ENCODE measurements around the gene GPR35. TPM values are rescaled to one million over a fixed set of nuclear protein-coding genes. Genes with fewer than 3 reads are reported as not detected.
"Not testable (repeated sequence)": the region's sequence is repeated elsewhere in the genome, so short reads cannot be mapped to it uniquely, and the experiment has no call there.

GPR35 gene
- polyA plus RNA-seq, 1 experiment, result 0.06 TPM

DNA sequence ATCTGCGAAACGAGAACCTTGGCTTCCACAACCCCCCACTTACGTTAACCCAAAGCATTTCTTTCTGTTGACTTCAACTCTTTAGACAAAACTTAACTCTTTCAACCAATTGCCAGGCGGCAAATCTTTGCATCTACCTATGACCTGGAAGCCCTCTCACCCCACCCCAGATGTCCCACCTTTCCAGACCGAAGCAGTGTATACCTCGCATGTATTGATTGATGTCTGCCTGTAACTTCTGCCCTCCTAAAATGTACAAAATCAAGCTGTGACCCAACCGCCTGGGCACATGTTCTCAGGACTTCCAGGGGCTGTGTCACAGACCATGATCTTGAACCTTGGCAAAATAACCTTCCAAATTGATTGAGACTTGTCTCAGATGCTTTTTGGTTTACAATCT is 45.1 kb downstream of the GPR35 start:
- Histone ChIP-seq H3K9me3 (ENCODE audit: control insufficient read depth, insufficient read depth, low read length) (no peaks in the 10 kb centered on the region; the same call in 1 of the 2 replicates), H3K27me3 (ENCODE audit: control insufficient read depth, insufficient read depth, low read length) (peaks cover 22% of the 10 kb centered on the region), H3K27ac (ENCODE audit: low read depth, low read length) (no peak overlapping the region), H3K4me3 (ENCODE audit: low read depth, low read length) (no peak overlapping the region)
- TF ChIP-seq, protein P1, sequence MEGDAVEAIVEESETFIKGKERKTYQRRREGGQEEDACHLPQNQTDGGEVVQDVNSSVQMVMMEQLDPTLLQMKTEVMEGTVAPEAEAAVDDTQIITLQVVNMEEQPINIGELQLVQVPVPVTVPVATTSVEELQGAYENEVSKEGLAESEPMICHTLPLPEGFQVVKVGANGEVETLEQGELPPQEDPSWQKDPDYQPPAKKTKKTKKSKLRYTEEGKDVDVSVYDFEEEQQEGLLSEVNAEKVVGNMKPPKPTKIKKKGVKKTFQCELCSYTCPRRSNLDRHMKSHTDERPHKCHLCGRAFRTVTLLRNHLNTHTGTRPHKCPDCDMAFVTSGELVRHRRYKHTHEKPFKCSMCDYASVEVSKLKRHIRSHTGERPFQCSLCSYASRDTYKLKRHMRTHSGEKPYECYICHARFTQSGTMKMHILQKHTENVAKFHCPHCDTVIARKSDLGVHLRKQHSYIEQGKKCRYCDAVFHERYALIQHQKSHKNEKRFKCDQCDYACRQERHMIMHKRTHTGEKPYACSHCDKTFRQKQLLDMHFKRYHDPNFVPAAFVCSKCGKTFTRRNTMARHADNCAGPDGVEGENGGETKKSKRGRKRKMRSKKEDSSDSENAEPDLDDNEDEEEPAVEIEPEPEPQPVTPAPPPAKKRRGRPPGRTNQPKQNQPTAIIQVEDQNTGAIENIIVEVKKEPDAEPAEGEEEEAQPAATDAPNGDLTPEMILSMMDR (IDR thresholded peaks at IDR 0.05; ENCODE audit: low read depth, low read length), result no peak
- ChIA-PET CTCF (no interaction called here), POLR2A (no interaction called here)
- DNase-seq (ENCODE audit: low read depth, low spot score), result no peak

DNA sequence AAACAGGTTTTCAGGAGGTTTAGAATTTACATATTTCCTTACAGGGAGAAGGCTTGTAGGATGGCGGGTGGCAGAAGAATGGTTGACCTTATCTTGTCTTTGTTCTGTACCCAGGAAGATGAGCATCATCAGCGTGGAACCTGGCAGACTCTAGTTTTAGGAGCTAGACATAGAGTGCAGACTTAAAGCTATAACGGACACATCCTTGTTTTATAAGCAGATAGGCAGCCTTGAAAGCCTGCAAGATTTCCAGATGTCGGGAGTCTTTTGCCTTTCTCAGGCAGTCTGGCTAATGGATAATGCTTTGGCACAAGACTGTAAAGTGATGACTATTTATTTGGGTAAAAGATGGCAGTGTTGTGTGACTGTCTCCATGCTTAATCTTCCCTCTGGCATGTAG is 45.7 kb downstream of the GPR35 start:
- Histone ChIP-seq H3K9me3 (ENCODE audit: control insufficient read depth, insufficient read depth, low read length) (no peaks in the 10 kb centered on the region; the same call in 1 of the 2 replicates), H3K27ac (ENCODE audit: low read depth, low read length) (no peak overlapping the region), H3K27me3 (ENCODE audit: control insufficient read depth, insufficient read depth, low read length) (peaks cover 22% of the 10 kb centered on the region), H3K4me3 (ENCODE audit: low read depth, low read length) (no peak overlapping the region)
- DNase-seq (ENCODE audit: low read depth, low spot score), result no peak
- ChIA-PET CTCF (no interaction called here), POLR2A (no interaction called here)
- TF ChIP-seq, protein P1 (IDR thresholded peaks at IDR 0.05; ENCODE audit: low read depth, low read length), result no peak

DNA sequence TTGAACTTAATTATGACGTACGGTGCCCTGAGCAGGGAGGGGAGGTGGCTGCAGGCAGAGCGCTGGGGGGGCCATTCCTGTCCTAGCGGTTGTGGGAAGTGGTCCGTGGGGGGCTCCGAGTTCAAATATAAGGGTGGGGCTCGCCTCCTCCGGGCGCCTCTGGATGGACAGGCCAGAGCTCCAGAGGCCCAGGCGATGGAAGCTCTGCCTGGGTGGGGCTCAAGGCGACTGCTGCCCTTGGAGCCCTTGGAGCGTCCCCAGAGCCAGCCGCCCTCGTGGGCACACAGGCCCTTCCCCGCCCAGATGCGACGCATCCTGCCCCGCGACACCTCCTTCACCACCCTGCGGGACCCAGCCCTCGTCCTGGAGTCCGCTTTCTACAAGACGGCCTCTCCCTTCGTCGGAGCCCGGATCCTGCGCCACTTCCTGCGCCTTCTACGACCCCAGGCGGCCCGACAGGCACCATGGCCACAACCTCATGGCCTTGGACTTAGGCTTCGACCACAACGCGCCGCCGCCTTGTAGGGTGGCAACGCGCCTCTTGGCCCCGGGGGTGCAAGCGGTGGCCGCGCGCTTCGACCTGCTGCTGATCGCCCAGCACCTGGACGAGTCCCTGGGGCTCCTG is 46.9 kb downstream of the GPR35 start:
- H3K27me3 ChIP-seq (ENCODE audit: control insufficient read depth, insufficient read depth, low read length), result peaks cover 22% of the 10 kb centered on the region
- DNase-seq (ENCODE audit: low read depth, low spot score), result no peak
- no peak overlapping the region for H3K27ac ChIP-seq (ENCODE audit: low read depth, low read length)
- no peaks in the 10 kb centered on the region; the same call in 1 of the 2 replicates for H3K9me3 ChIP-seq (ENCODE audit: control insufficient read depth, insufficient read depth, low read length)
- H3K4me3 ChIP-seq (ENCODE audit: low read depth, low read length), result no peak overlapping the region
- TF ChIP-seq, protein P1 (IDR thresholded peaks at IDR 0.05; ENCODE audit: low read depth, low read length), result no peak
- CTCF ChIA-PET, result no interaction called here
- POLR2A ChIA-PET, result no interaction called here

DNA sequence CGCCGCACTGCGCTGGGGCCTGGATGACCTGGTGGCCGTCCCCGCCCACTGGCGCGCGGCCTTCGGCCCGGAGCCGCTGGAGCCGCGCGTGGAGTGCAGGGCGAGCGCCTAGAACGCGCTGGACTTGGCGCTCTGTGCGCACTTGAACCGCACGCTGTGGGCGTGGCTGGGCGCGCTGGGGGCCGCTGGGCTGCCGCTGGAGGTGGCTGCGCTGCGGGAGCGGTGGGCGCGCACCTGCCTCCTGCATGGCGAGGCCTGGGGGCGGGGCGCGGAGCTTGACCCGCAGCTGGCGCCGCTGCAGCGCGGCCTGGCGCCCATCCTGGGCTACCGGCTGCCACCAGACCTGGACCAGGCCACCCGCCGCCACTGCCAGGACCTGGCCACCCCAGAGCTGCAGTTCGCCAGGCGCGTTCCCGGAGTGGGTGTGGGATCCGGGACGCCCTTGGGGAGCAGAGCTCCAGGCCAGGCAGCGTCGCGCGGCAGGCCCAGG is 47.5 kb downstream of the GPR35 start:
- POLR2A ChIA-PET, result no interaction called here
- Histone ChIP-seq H3K27ac (ENCODE audit: low read depth, low read length) (no peak overlapping the region), H3K27me3 (ENCODE audit: control insufficient read depth, insufficient read depth, low read length) (peaks cover 22% of the 10 kb centered on the region), H3K4me3 (ENCODE audit: low read depth, low read length) (no peak overlapping the region), H3K9me3 (ENCODE audit: control insufficient read depth, insufficient read depth, low read length) (no peaks in the 10 kb centered on the region; the same call in 1 of the 2 replicates)
- CTCF ChIA-PET, result no interaction called here
- no peak for DNase-seq (ENCODE audit: low read depth, low spot score)
- TF ChIP-seq, protein P1 (IDR thresholded peaks at IDR 0.05; ENCODE audit: low read depth, low read length), result no peak

DNA sequence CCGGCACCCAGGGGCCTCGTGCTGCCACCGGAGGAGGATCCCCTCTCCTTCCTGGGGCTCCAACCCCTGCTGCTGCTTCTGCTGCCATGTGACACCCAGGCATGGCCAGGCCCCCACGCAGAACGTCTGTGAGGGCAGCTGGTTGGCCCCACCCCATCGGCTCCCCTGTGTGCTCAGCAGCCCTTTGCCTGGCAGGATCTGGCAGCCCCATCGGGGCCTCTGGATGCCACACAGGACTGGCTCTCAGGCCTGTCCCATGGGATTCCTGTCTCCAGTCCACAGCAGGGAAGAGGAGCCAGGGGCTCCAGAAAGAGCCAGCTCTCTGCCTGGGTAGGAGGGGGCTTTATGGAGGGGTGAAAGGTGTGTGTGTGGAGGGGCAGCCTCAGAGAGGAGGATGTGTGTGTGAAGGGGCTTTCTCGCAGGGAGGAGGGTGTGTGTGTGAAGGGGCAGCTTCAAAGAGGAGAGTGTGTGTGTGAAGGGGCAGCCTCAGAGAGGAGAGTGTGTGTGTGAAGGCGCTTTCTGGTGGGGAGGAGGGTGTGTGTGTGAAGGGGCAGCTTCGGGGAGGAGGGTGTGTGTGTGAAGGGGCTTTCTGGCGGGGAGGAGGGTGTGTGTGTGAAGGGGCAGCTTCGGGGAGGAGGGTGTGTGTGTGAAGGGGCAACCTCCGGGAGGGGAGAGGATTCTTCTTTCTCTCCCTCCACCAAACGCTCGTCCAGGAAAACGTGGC is 49.3 kb downstream of the GPR35 start:
- CTCF ChIA-PET; DNase-seq (ENCODE audit: low read depth, low spot score); H3K27ac ChIP-seq (ENCODE audit: low read depth, low read length); H3K4me3 ChIP-seq (ENCODE audit: low read depth, low read length); POLR2A ChIA-PET; H3K9me3 ChIP-seq (ENCODE audit: control insufficient read depth, insufficient read depth, low read length): not testable (repeated sequence)
- peaks cover 22% of the 10 kb centered on the region for H3K27me3 ChIP-seq (ENCODE audit: control insufficient read depth, insufficient read depth, low read length)

DNA sequence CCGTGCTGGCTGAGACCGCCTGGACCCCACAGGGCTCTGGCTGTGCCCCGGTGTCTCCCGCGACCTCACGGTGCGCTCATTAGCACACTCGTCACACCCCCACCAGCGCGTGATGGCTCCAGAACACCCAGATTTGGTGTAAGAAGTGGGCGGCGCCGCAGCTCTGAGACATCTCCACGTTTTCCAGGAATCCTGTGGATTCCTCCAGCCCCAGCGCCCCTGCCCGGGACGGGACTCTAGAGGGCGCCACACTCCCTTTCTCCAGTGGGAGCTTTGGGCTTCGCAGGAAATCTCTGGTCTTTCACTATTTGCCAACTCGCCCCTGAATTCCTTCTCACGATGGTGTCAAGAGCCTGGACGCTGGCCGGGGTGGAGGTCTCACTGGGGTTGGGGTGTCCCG is 50.1 kb downstream of the GPR35 start:
- DNase-seq (ENCODE audit: low read depth, low spot score); CTCF ChIA-PET; H3K9me3 ChIP-seq (ENCODE audit: control insufficient read depth, insufficient read depth, low read length); H3K27ac ChIP-seq (ENCODE audit: low read depth, low read length); H3K4me3 ChIP-seq (ENCODE audit: low read depth, low read length); POLR2A ChIA-PET: not testable (repeated sequence)
- peaks cover 22% of the 10 kb centered on the region for H3K27me3 ChIP-seq (ENCODE audit: control insufficient read depth, insufficient read depth, low read length)

DNA sequence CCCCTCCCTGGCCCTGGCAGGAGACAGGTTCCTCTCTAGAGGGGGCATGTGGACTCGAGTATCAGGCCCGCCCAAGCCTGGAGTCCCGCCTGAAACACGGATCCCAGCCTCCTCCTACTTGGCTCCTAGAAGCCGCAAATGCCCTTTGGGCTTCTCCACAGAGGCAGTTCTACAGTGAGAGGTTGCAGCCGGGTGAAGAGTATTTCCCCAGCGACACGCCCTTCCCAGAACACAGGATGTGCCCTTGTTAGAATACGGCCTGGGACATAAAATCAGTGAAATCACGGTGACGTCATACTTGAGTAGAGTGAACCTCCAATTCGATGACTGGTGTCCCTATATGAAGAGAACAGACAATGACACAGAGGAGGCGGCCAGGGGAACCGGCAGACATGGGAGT is 52.8 kb downstream of the GPR35 start:
- H3K27ac ChIP-seq (ENCODE audit: low read depth, low read length); DNase-seq (ENCODE audit: low read depth, low spot score); H3K27me3 ChIP-seq (ENCODE audit: control insufficient read depth, insufficient read depth, low read length); POLR2A ChIA-PET; CTCF ChIA-PET; H3K4me3 ChIP-seq (ENCODE audit: low read depth, low read length); H3K9me3 ChIP-seq (ENCODE audit: control insufficient read depth, insufficient read depth, low read length): not testable (repeated sequence)

DNA sequence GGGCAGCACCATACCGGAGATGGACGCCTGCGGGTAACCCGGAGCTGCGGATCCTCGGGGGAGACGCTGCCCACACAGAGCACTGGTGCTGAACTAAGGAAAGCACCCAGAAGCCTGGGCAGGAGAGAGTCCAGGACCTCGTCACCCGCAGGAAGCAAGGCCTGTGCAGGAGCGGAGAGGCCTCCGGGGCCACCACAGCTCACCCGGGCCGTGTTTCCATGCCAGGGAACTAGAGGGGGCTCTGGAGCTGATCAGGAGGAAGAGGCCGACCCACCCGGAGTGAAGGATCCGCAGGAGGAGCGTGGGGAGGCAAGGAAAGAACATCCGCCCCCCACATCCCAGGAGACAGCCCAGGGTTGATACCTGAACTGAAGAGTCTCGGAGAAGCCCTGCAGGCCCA is 53.6 kb downstream of the GPR35 start:
- H3K27me3 ChIP-seq (ENCODE audit: control insufficient read depth, insufficient read depth, low read length); DNase-seq (ENCODE audit: low read depth, low spot score); H3K27ac ChIP-seq (ENCODE audit: low read depth, low read length); H3K4me3 ChIP-seq (ENCODE audit: low read depth, low read length); POLR2A ChIA-PET; CTCF ChIA-PET; H3K9me3 ChIP-seq (ENCODE audit: control insufficient read depth, insufficient read depth, low read length): not testable (repeated sequence)

All from AG04450 (cell line).